ENCODE measurements around the gene LRRC2. TPM values are rescaled to one million over a fixed set of nuclear protein-coding genes. Genes with fewer than 3 reads are reported as not detected.

LRRC2 gene
- total and polyA plus RNA-seq, 9 of the 15 experiments (the other 6 are each of a cell fraction or from before 2014, with no cell fraction given), result 0.01 to 0.04 (median 0.03) TPM; not detected in 5

- no peak for TF ChIP-seq SFPQ (IDR thresholded peaks at IDR 0.05; ENCODE audit: low read depth, low read length)
- TF ChIP-seq MYNN (IDR thresholded peaks at IDR 0.05), result peak; percentile 75; the same call in 1 of the 2 replicates
- TF ChIP-seq MYNN (CRISPR knock-in tag; IDR thresholded peaks at IDR 0.05), result no peak
- TF ChIP-seq KDM5B (IDR thresholded peaks at IDR 0.05; ENCODE audit: insufficient replicate concordance, low read depth, low read length), result no peak
- peak; percentile 7; the same call in 1 of the 2 replicates for TF ChIP-seq NFE2 (IDR thresholded peaks at IDR 0.05; ENCODE audit: low read depth)
- peak; percentile 31; the same call in 1 of the 2 replicates for TF ChIP-seq VEZF1 (CRISPR knock-in tag; IDR thresholded peaks at IDR 0.05)
- peak in 1 of 2 experiments; percentile 66; a peak in 3 of 4 replicates for TF ChIP-seq NRF1 (conservative IDR thresholded peaks at IDR 0.05 in 1 of 2, IDR thresholded peaks at IDR 0.05 in 1 of 2)
- TF ChIP-seq EGR1 (conservative IDR thresholded peaks at IDR 0.05), result 0 out of 2 replicates have a peak, but pooled peaks have one; percentile 5
- no peak for TF ChIP-seq ZNF444 (CRISPR knock-in tag; IDR thresholded peaks at IDR 0.05)
- peak; percentile 1 for TF ChIP-seq RBBP5 (IDR thresholded peaks at IDR 0.05; ENCODE audit: borderline replicate concordance, insufficient read depth, low read length, poor library complexity, severe bottlenecking)
- TF ChIP-seq RCOR1 (IDR thresholded peaks at IDR 0.05; ENCODE audit: borderline replicate concordance in 1 of 2, low read depth in 2 of 2, low read length in 2 of 2), result peak; percentile 80 to 95
- peak; percentile 55 for TF ChIP-seq ZNF511 (CRISPR knock-in tag; IDR thresholded peaks at IDR 0.05)
- TF ChIP-seq L3MBTL2 (IDR thresholded peaks at IDR 0.05), result peak; percentile 90
- TF ChIP-seq ZNF592 (IDR thresholded peaks at IDR 0.05), result peak; percentile 93
- TF ChIP-seq XRCC5 (IDR thresholded peaks at IDR 0.05; ENCODE audit: low read depth, low read length), result peak; percentile 94
- peak; percentile 20; the same call in 1 of the 2 replicates for TF ChIP-seq ATF4 (CRISPR knock-in tag; IDR thresholded peaks at IDR 0.05)
- TF ChIP-seq SREBF1 (IDR thresholded peaks at IDR 0.05; ENCODE audit: borderline replicate concordance, low read depth, low read length), result no peak
Observed at GRCh38 chr3:46488735-46489361, 77.3 kb downstream of the LRRC2 start (continued).
